Measurements from ENCODE around the gene CYB5A. TPM values are rescaled to one million over a fixed set of nuclear protein-coding genes. Genes with fewer than 3 reads are reported as not detected.
A peak's percentile ranks its signal among the peaks of the same experiment; 100 is the strongest.

CYB5A gene
- total RNA-seq, 6 experiments from 2014 or later = 60.4 to 83.3 (median 69.1) TPM

DNA sequence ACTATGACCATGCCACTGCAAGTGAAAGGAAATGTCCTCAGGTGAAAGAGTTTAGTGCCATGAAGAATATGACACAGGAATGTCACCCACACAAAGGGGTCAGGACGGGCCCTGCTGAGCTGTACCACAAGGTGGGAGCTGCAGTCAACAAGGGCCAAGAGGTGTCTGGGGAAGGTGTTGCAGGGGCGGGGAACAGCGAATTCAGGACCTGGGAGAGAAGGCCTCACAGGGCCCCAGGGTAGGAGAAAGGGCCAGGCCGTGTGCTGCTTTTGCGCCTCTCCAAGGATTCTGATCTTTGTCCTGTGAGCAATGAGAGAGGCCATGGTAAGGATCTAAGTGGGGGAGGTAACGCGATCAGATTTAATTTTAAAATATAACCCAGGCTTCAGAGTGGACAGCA, 23.6 kb downstream of the CYB5A start:
- TF ChIP-seq, protein P1, sequence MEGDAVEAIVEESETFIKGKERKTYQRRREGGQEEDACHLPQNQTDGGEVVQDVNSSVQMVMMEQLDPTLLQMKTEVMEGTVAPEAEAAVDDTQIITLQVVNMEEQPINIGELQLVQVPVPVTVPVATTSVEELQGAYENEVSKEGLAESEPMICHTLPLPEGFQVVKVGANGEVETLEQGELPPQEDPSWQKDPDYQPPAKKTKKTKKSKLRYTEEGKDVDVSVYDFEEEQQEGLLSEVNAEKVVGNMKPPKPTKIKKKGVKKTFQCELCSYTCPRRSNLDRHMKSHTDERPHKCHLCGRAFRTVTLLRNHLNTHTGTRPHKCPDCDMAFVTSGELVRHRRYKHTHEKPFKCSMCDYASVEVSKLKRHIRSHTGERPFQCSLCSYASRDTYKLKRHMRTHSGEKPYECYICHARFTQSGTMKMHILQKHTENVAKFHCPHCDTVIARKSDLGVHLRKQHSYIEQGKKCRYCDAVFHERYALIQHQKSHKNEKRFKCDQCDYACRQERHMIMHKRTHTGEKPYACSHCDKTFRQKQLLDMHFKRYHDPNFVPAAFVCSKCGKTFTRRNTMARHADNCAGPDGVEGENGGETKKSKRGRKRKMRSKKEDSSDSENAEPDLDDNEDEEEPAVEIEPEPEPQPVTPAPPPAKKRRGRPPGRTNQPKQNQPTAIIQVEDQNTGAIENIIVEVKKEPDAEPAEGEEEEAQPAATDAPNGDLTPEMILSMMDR (IDR thresholded peaks at IDR 0.05) = no peak
- H3K27me3 Mint-ChIP-seq (ENCODE audit: insufficient read depth) = no peaks in the 10 kb centered on the region; the same call in 1 of the 2 replicates
- H3K27ac Mint-ChIP-seq = no peak overlapping the region
- H3K4me1 Mint-ChIP-seq (ENCODE audit: low read depth) = peaks cover 19% of the 10 kb centered on the region
- no peak for DNase-seq
- H3K9me3 Mint-ChIP-seq = no peaks in the 10 kb centered on the region
- no peak overlapping the region for H3K4me3 Mint-ChIP-seq
- H3K36me3 Mint-ChIP-seq (ENCODE audit: low read depth) = no peaks in the 10 kb centered on the region; the same call in 1 of the 2 replicates

DNA sequence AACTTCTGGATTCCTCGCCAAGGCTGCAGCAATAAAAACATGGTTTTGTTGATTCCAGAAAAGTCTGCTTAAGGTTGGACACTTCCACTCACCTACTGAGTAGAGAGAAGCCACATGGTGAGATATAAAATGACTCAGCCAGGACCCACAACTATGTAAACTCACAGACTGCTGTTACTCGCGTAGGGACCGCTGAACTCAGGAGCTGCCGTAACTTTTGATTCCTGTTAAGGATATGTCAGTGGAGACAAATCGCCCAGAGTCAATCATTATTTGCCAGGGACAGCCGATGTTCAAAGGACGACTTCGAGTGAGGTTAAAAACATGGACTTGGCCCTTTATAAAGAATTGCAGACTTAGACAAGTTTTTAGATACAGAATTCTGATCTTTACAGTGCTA, 25.6 kb downstream of the CYB5A start:
- Mint-ChIP-seq H3K36me3 (ENCODE audit: low read depth) (no peaks in the 10 kb centered on the region; the same call in 1 of the 2 replicates), H3K27me3 (ENCODE audit: insufficient read depth) (no peaks in the 10 kb centered on the region; the same call in 1 of the 2 replicates), H3K4me1 (ENCODE audit: low read depth) (peaks cover 7% of the 10 kb centered on the region; the same call in 1 of the 2 replicates), H3K4me3 (no peak overlapping the region), H3K27ac (peak overlapping the region; percentile 4; the same call in 1 of the 2 replicates), H3K9me3 (no peaks in the 10 kb centered on the region)
- no peak for DNase-seq
- TF ChIP-seq, protein P1 (IDR thresholded peaks at IDR 0.05) = no peak

DNA sequence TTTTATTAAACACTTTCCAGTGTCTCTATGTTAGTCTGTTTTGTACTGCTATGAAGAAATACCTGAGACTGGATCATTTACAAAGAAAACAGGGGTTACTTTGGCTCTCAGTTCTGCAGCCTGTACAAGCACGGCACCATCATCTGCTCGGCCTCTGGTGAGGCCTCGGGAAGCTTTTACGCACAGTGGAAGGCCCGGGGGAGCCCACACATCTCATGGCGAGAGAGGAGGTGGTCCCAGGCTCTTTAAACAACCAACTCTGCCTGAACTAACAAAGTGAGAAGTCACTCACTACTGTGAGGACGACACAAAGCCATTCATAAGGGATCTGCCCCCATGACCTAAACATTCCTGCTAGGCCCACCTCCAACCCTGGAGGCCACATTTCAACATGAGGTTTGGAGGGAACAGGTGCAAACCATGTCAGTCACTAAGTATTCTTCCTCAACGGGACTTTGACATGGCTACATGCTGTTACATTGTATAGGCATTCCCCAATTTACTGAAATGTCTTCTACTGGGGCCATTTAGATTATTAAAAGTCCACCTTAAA, 26.1 kb downstream of the CYB5A start:
- DNase-seq = no peak
- peaks cover 7% of the 10 kb centered on the region; the same call in 1 of the 2 replicates for H3K4me1 Mint-ChIP-seq (ENCODE audit: low read depth)
- H3K4me3 Mint-ChIP-seq = no peak overlapping the region
- H3K9me3 Mint-ChIP-seq = no peaks in the 10 kb centered on the region
- H3K27ac Mint-ChIP-seq = no peak overlapping the region
- no peaks in the 10 kb centered on the region; the same call in 1 of the 2 replicates for H3K36me3 Mint-ChIP-seq (ENCODE audit: low read depth)
- H3K27me3 Mint-ChIP-seq (ENCODE audit: insufficient read depth) = no peaks in the 10 kb centered on the region; the same call in 1 of the 2 replicates
- TF ChIP-seq, protein P1 (IDR thresholded peaks at IDR 0.05) = no peak

DNA sequence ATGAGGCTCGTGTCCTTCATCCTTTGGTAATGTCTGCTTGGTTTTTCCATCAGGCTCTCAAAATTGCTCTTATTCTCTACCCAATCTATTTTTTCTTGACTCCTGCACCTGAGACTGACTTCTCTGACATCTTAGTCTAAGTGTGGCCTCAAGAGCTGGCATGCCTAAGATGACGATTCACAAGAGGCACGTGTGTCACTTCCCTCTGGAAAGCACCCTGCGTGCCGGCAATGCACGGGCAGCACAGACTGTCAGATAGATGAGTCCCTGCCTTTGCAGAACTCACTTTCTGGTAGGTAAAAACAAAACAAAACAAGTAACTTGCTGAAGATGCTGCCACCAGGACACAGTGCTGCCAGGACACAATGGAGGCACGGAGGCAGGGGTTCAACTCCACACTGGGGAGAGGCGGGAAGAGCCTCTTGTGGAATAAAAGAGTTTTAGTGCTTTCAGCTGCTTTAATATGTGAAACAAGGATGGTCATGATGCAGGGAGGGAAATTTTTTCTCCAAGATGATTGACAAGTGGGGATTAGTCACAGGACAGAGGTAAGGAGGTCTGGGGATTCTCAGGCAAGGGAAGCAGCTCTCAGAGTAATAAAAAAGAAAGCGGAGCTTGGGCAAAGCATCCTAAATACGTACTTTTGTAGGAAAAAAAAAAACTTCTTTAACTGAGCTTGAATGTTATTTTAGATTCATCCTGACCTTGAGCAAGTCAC, 27.3 kb downstream of the CYB5A start:
- Mint-ChIP-seq H3K27me3 (ENCODE audit: insufficient read depth) (no peaks in the 10 kb centered on the region; the same call in 1 of the 2 replicates), H3K4me3 (no peak overlapping the region), H3K4me1 (ENCODE audit: low read depth) (peaks cover 7% of the 10 kb centered on the region; the same call in 1 of the 2 replicates), H3K27ac (no peak overlapping the region), H3K36me3 (ENCODE audit: low read depth) (no peaks in the 10 kb centered on the region; the same call in 1 of the 2 replicates), H3K9me3 (no peaks in the 10 kb centered on the region)
- no peak for DNase-seq
- TF ChIP-seq, protein P1 (IDR thresholded peaks at IDR 0.05) = no peak

DNA sequence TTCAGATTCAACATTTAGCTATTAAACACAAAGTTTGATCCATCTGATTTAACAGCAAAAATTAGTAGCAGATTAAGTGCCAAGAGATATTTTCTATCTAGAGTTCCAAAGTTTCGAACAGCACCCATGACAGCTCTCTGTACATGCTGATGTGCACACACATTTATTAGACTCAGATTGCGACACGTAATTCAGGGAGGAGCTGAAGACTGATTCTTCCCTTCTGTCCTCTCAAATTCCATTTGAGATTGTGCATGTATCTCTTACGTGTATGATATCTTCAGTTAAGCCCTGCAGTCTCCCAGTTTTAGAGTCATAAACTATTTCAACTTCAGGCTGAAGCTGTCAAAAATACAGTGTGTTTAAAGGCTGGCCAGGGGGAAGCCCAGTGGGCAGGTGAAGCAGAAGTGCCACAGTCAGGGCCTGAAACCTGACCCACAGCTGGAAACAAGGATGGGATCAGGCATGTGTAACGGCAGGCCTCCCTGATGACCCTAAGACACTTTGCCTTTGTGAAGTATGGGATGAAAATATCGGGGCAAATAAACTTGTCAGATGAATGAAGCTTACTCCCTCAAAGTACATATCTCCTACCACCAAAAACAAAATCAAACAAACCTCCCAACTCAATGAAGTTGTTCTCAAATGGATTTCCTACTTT, 30.6 kb downstream of the CYB5A start:
- no peaks in the 10 kb centered on the region; the same call in 1 of the 2 replicates for H3K36me3 Mint-ChIP-seq (ENCODE audit: low read depth)
- TF ChIP-seq, protein P1 (IDR thresholded peaks at IDR 0.05) = no peak
- no peak overlapping the region for H3K27ac Mint-ChIP-seq
- H3K4me1 Mint-ChIP-seq (ENCODE audit: low read depth) = peaks cover 3% of the 10 kb centered on the region; the same call in 1 of the 2 replicates
- DNase-seq = no peak
- no peaks in the 10 kb centered on the region for H3K27me3 Mint-ChIP-seq (ENCODE audit: insufficient read depth)
- no peak overlapping the region for H3K4me3 Mint-ChIP-seq
- H3K9me3 Mint-ChIP-seq = no peaks in the 10 kb centered on the region

Measured in HFFc6 (cell line).